ENCODE results near the gene CRY1. TPM values are rescaled to one million over a fixed set of nuclear protein-coding genes. Genes with fewer than 3 reads are reported as not detected.

Gene CRY1
- total and polyA plus RNA-seq, 4 experiments from 2014 or later, result 27.6 to 37.3 (median 31.7) TPM

DNA sequence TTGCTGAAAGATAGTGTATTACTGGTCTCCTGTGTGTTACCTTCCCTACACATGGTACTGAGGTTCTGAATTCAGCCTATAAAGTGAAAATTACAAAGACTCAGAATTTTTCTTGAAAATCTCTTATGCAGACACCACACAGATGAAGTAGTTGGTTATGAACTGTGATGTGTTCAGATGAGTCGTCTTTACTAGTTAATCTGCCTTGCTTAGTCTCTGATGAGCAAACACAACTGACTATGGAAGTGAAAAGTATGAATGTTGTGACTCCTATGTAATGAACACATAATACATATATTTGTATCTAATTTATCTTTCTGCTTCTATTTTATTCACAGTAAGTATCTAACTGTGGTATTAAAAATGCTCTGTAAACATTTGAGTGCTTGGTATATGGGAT lies 111.1 kb downstream of the CRY1 start:
- peaks cover 15 to 16% of the 10 kb centered on the region in 2 donors for H3K36me3 Mint-ChIP-seq
- Histone ChIP-seq H3K27ac (ENCODE audit: low read depth, low read length) (no peak overlapping the region), H3K9me3 (ENCODE audit: control insufficient read depth in 1 of 2, low read length in 2 of 2) (no peaks in the 10 kb centered on the region), H3K36me3 (ENCODE audit: insufficient read depth, low read length) (peaks cover 3% of the 10 kb centered on the region), H3K4me3 (ENCODE audit: low read length in 2 of 2) (no peak overlapping the region), H3K27me3 (ENCODE audit: insufficient read depth, low read length) (no peaks in the 10 kb centered on the region), H3K4me1 (ENCODE audit: insufficient read depth, low read length) (peaks cover 24% of the 10 kb centered on the region)
- ChIA-PET CTCF (ENCODE audit: partially characterized antibody) (no interaction called here), POLR2A (ENCODE audit: partially characterized antibody) (no interaction called here)
- no peak overlapping the region for H3K4me3 Mint-ChIP-seq
- intact Hi-C loops (cut with micrococcal nuclease), result no loop called here
- no peaks in the 10 kb centered on the region for H3K27me3 Mint-ChIP-seq
- H3K27ac Mint-ChIP-seq, result peak overlapping the region in 1 of 7 donors; percentile 23
- no peak for DNase-seq
- peaks cover 0 to 3% (median 0%) of the 10 kb centered on the region in 8 donors for H3K9me3 Mint-ChIP-seq
- peaks cover 26 to 37% (median 31%) of the 10 kb centered on the region in 4 donors for H3K4me1 Mint-ChIP-seq

DNA sequence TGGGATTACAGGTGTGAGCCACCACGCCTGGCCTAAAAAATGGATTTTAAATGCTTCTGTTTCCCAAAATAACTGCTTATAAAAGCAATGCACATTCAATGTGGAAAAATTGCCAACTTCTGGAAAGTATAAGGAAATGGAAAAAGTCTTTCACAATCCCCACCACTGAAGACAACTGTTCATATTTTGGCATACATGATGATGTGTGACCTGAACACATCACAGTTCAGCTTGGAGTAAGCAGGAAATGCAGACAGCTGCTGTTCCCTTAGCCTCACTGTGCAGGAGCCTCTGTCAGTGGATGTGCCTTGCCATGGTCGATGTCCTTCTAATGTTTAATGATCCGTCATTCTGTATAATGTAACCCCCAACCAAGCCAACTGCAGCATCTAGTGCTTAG lies 111.6 kb downstream of the CRY1 start:
- POLR2A ChIA-PET (ENCODE audit: partially characterized antibody), result interaction anchor here (1.2 kb wide), 1 partner anchor 12 kb away, joined by 4 read pairs; no protein-coding TSS in a partner anchor
- H3K9me3 ChIP-seq (ENCODE audit: control insufficient read depth in 1 of 2, low read length in 2 of 2), result no peaks in the 10 kb centered on the region
- CTCF ChIA-PET (ENCODE audit: partially characterized antibody), result interaction anchor here (1.4 kb wide), 1 partner anchor 15 kb away, joined by 3 read pairs; no protein-coding TSS in a partner anchor
- intact Hi-C loops (cut with micrococcal nuclease), result no loop called here
- Mint-ChIP-seq H3K36me3 (peaks cover 12 to 16% of the 10 kb centered on the region in 2 donors), H3K27ac (peak overlapping the region in 1 of 7 donors; percentile 23), H3K4me1 (peaks cover 23 to 33% (median 28%) of the 10 kb centered on the region in 4 donors), H3K4me3 (no peak overlapping the region), H3K9me3 (peaks cover 0 to 3% (median 0%) of the 10 kb centered on the region in 8 donors), H3K27me3 (no peaks in the 10 kb centered on the region)
- no peak overlapping the region for H3K27ac ChIP-seq (ENCODE audit: low read depth, low read length)
- H3K27me3 ChIP-seq (ENCODE audit: insufficient read depth, low read length), result no peaks in the 10 kb centered on the region
- no peak overlapping the region for H3K4me3 ChIP-seq (ENCODE audit: low read length in 2 of 2)
- H3K4me1 ChIP-seq (ENCODE audit: insufficient read depth, low read length), result peaks cover 23% of the 10 kb centered on the region
- no peak for DNase-seq
- peaks cover 3% of the 10 kb centered on the region for H3K36me3 ChIP-seq (ENCODE audit: insufficient read depth, low read length)

DNA sequence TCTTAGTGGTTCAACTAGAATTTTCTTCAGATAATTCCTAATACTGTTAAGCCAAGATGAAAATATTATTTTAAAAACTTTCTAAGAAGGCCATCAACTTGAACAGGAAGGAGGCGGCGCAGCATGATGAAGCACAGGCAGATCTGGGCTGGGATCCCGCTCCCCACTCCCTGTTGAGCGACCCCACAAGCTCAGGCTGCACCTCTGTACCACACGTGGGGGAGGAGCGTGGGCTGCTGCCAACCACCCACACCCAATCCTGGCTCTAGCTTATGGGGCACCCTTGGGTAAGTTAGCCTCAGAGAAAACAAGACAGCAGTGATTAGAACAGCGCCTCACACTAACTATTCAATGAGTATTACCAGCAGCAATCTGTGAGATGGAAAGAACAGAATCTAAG lies 112.4 kb downstream of the CRY1 start:
- peaks cover 19 to 24% (median 22%) of the 10 kb centered on the region in 4 donors for H3K4me1 Mint-ChIP-seq
- H3K9me3 Mint-ChIP-seq, result peaks cover 0 to 3% (median 0%) of the 10 kb centered on the region in 8 donors
- no peak overlapping the region for H3K4me3 Mint-ChIP-seq
- ChIA-PET POLR2A (ENCODE audit: partially characterized antibody) (interaction anchor here (1.2 kb wide), 1 partner anchor 11 kb away, joined by 4 read pairs; no protein-coding TSS in a partner anchor), CTCF (ENCODE audit: partially characterized antibody) (interaction anchor here (1.1 to 1.4 kb wide), 2 partner anchors 16 to 33 kb away, joined by 3 read pairs; no protein-coding TSS in a partner anchor)
- intact Hi-C loops (cut with micrococcal nuclease), result no loop called here
- no peak for DNase-seq
- H3K36me3 Mint-ChIP-seq, result peaks cover 10 to 20% of the 10 kb centered on the region in 2 donors
- no peaks in the 10 kb centered on the region for H3K27me3 ChIP-seq (ENCODE audit: insufficient read depth, low read length)
- no peak overlapping the region for H3K27ac Mint-ChIP-seq
- H3K27me3 Mint-ChIP-seq, result no peaks in the 10 kb centered on the region
- peaks cover 3% of the 10 kb centered on the region for H3K36me3 ChIP-seq (ENCODE audit: insufficient read depth, low read length)
- no peaks in the 10 kb centered on the region for H3K9me3 ChIP-seq (ENCODE audit: control insufficient read depth in 1 of 2, low read length in 2 of 2)
- no peak overlapping the region for H3K4me3 ChIP-seq (ENCODE audit: low read length in 2 of 2)
- peaks cover 16% of the 10 kb centered on the region for H3K4me1 ChIP-seq (ENCODE audit: insufficient read depth, low read length)
- no peak overlapping the region for H3K27ac ChIP-seq (ENCODE audit: low read depth, low read length)

DNA sequence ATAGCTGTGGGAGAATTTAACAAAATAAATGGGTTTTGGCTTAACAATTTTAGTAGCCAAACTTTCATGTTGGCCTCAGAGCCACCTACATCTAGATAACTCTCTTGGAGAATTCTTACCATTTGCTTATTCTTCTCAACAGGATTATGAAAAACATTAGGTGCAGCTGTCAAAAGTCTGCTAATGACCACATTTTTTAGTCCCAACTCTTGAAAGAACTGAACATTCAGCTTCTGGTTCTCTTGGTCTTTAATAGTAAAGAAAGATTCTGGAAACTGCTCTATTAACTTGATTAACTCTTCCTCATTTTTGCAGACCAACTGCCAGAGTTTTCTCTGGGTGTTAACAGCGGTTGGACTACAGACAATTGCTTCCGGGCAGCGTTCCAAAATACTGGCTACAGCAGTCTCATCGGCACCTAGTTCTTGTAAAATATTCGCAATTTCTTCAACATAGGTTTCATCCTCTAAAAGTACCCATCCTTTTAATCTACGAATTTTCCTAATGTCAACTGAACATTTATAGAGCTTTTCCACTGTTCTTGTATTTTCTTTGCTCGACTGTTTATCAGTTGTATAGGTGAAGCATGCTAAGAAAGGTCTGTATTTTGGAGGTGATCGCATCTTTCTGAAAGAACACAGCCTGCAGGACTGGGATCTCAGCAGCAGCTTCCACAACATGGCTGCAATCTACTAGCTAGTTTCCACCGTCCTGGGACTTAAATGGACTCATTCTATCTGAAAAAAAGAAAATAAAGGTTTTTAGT lies 115.1 kb downstream of the CRY1 start:
- H3K36me3 ChIP-seq (ENCODE audit: insufficient read depth, low read length), result peaks cover 2% of the 10 kb centered on the region
- H3K4me3 ChIP-seq (ENCODE audit: low read length in 2 of 2), result no peak overlapping the region
- DNase-seq, result no peak
- Mint-ChIP-seq H3K27ac (peak overlapping the region in 3 of 7 donors; percentile 52 to 60 (median 53)), H3K9me3 (no peaks in the 10 kb centered on the region), H3K36me3 (peaks cover 10 to 23% of the 10 kb centered on the region in 2 donors), H3K4me1 (peaks cover 0 to 7% (median 4%) of the 10 kb centered on the region in 4 donors), H3K27me3 (no peaks in the 10 kb centered on the region), H3K4me3 (no peak overlapping the region)
- ChIA-PET CTCF (ENCODE audit: partially characterized antibody) (interaction anchor here (1.7 kb wide), 1 partner anchor 127 kb away, joined by 5 read pairs; no protein-coding TSS in a partner anchor), POLR2A (ENCODE audit: partially characterized antibody) (interaction anchor here (1.2 to 1.7 kb wide), 3 partner anchors 9 to 22 kb away, joined by 3 to 8 read pairs (median 3); partner anchors contain the start of genes MTERF2 and TMEM263)
- no peaks in the 10 kb centered on the region for H3K4me1 ChIP-seq (ENCODE audit: insufficient read depth, low read length)
- no peaks in the 10 kb centered on the region for H3K9me3 ChIP-seq (ENCODE audit: control insufficient read depth in 1 of 2, low read length in 2 of 2)
- H3K27me3 ChIP-seq (ENCODE audit: insufficient read depth, low read length), result no peaks in the 10 kb centered on the region
- no peak overlapping the region for H3K27ac ChIP-seq (ENCODE audit: low read depth, low read length)
- intact Hi-C loops (cut with micrococcal nuclease), result no loop called here

DNA sequence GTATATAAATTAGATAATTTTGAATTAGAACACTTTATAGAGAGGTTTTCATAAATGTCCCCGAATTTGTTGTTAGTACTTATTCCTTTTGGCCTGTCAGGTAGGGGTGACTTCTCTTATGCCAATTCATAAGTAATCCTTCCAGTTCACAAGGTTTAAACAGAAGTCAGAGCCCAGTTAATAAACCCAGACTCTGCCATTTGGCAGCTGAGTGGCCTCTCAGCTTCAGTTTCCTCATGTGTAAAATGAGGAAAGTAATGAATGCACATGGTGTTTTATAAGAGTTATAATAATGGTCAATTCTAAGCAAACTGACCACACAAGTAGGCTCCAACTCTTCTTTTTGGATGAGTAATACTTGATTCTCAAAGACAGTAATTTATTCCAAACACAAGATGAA lies 116.7 kb downstream of the CRY1 start:
- H3K4me1 Mint-ChIP-seq, result peaks cover 0 to 6% (median 5%) of the 10 kb centered on the region in 4 donors
- no peak overlapping the region for H3K4me3 ChIP-seq (ENCODE audit: low read length in 2 of 2)
- DNase-seq, result no peak
- H3K9me3 ChIP-seq (ENCODE audit: control insufficient read depth in 1 of 2, low read length in 2 of 2), result no peaks in the 10 kb centered on the region
- no peaks in the 10 kb centered on the region for H3K27me3 ChIP-seq (ENCODE audit: insufficient read depth, low read length)
- H3K4me1 ChIP-seq (ENCODE audit: insufficient read depth, low read length), result no peaks in the 10 kb centered on the region
- no peak overlapping the region for H3K4me3 Mint-ChIP-seq
- peaks cover 8 to 25% of the 10 kb centered on the region in 2 donors for H3K36me3 Mint-ChIP-seq
- peak overlapping the region in 1 of 7 donors; percentile 37 for H3K27ac Mint-ChIP-seq
- peaks cover under 1% of the 10 kb centered on the region for H3K36me3 ChIP-seq (ENCODE audit: insufficient read depth, low read length)
- no peak overlapping the region for H3K27ac ChIP-seq (ENCODE audit: low read depth, low read length)
- H3K27me3 Mint-ChIP-seq, result no peaks in the 10 kb centered on the region
- CTCF ChIA-PET (ENCODE audit: partially characterized antibody), result interaction anchor here (0.6 to 1.7 kb wide), 2 partner anchors 128 to 248 kb away, joined by 4 to 5 read pairs; no protein-coding TSS in a partner anchor
- intact Hi-C loops (cut with micrococcal nuclease), result no loop called here
- H3K9me3 Mint-ChIP-seq, result no peaks in the 10 kb centered on the region
- POLR2A ChIA-PET (ENCODE audit: partially characterized antibody), result no interaction called here

DNA sequence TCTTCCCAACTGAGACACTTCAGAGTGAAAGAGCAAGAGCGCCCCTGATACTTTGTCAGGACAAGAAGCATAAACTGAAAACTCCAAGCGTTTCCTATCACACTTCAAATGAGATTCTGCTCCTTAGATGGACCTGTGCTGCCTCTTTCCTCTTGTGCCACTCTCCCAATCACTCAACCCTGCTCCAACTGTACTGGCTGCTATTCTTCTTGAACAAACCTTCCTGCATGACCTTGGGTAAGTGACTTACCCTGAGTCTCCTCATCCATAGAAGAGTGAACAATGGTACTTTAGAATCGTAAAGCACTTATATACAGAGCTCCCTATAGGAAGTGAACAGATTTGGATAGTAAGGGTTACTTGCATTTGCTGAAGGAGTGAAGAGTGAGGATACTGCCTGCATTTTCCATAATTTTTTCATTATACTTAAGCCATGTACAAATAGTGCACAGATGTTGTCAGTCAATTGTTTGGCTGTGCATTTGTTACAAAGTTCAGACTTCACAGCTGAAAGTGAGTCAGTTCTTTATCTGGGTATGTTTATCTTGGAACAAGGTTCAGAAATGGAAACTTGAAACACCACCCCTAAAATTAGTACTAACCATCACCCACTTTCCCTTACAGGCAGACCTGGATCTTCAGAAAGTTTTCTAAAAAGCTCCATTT lies 117.2 kb downstream of the CRY1 start:
- H3K4me1 Mint-ChIP-seq, result peaks cover 0 to 7% (median 5%) of the 10 kb centered on the region in 4 donors
- no peak for DNase-seq
- H3K27me3 Mint-ChIP-seq, result no peaks in the 10 kb centered on the region
- Histone ChIP-seq H3K4me3 (ENCODE audit: low read length in 2 of 2) (no peak overlapping the region), H3K27me3 (ENCODE audit: insufficient read depth, low read length) (no peaks in the 10 kb centered on the region), H3K36me3 (ENCODE audit: insufficient read depth, low read length) (peaks cover 5% of the 10 kb centered on the region), H3K9me3 (ENCODE audit: control insufficient read depth in 1 of 2, low read length in 2 of 2) (no peaks in the 10 kb centered on the region), H3K27ac (ENCODE audit: low read depth, low read length) (no peak overlapping the region), H3K4me1 (ENCODE audit: insufficient read depth, low read length) (no peaks in the 10 kb centered on the region)
- H3K27ac Mint-ChIP-seq, result peak overlapping the region in 3 of 7 donors; percentile 12 to 51 (median 13)
- no peaks in the 10 kb centered on the region for H3K9me3 Mint-ChIP-seq
- CTCF ChIA-PET (ENCODE audit: partially characterized antibody), result interaction anchor here (1.7 kb wide), 1 partner anchor 129 kb away, joined by 5 read pairs; no protein-coding TSS in a partner anchor
- POLR2A ChIA-PET (ENCODE audit: partially characterized antibody), result interaction anchor here (1.1 kb wide), 1 partner anchor 20 kb away, joined by 4 read pairs; the partner anchor contains the start of gene TMEM263
- intact Hi-C loops (cut with micrococcal nuclease), result no loop called here
- peaks cover 10 to 29% of the 10 kb centered on the region in 2 donors for H3K36me3 Mint-ChIP-seq
- H3K4me3 Mint-ChIP-seq, result no peak overlapping the region
